GM18867 (cell line): ENCODE measurements around the gene KREMEN1.

Source experiments
- ATAC-seq: cut with Tn5 transposase; IDR thresholded peaks from one replicate; pipeline ENCODE4 v1.9.1; 2021; ENCODE audit warnings: mild to moderate bottlenecking, moderate library complexity; ENCODE audit not compliant: unreplicated experiment

Gene KREMEN1

GRCh38 chr22:29204455-29205183 lies 131.8 kb downstream of the KREMEN1 start:
- no peak for ATAC-seq

GRCh38 chr22:29205252-29205593 lies 132.4 kb downstream of the KREMEN1 start:
- no peak for ATAC-seq

GRCh38 chr22:29205594-29206371 lies 132.9 kb downstream of the KREMEN1 start, which contains the start of gene EMID1:
EMID1 (plus strand) TSS chr22:29205896; CDS start chr22:29206039, 143 bp downstream.
- ATAC-seq = no peak

GRCh38 chr22:29206372-29207242 lies 133.8 kb downstream of the KREMEN1 start:
- ATAC-seq = no peak

GRCh38 chr22:29207243-29207550 lies 134.4 kb downstream of the KREMEN1 start:
- no peak for ATAC-seq

GRCh38 chr22:29207562-29208501 lies 135.0 kb downstream of the KREMEN1 start:
- no peak for ATAC-seq

- no peak for ATAC-seq
Measured at GRCh38 chr22:29208502-29208862, 135.6 kb downstream of the KREMEN1 start.

- ATAC-seq = no peak
Measured at GRCh38 chr22:29208879-29209623, 136.2 kb downstream of the KREMEN1 start.

GRCh38 chr22:29209624-29209929 lies 136.7 kb downstream of the KREMEN1 start:
- ATAC-seq = no peak

GRCh38 chr22:29211066-29211465 lies 138.2 kb downstream of the KREMEN1 start:
- ATAC-seq = no peak

- no peak for ATAC-seq
Measured at GRCh38 chr22:29211466-29211865, 138.6 kb downstream of the KREMEN1 start.

GRCh38 chr22:29212743-29213142 lies 139.9 kb downstream of the KREMEN1 start:
- ATAC-seq = no peak

GRCh38 chr22:29213493-29213892 lies 140.7 kb downstream of the KREMEN1 start:
- ATAC-seq = no peak

- no peak for ATAC-seq
Measured at GRCh38 chr22:29214232-29214631, 141.4 kb downstream of the KREMEN1 start.

GRCh38 chr22:29215012-29215860 lies 142.4 kb downstream of the KREMEN1 start:
- no peak for ATAC-seq

GRCh38 chr22:29216011-29216872 lies 143.4 kb downstream of the KREMEN1 start:
- no peak for ATAC-seq

- ATAC-seq = no peak
Measured at GRCh38 chr22:29216873-29217666, 144.2 kb downstream of the KREMEN1 start.
